IMR-90 (cell line): Measurements from ENCODE around the gene TMOD2.

Experiments used
- CEBPB ChIP-seq: IDR thresholded peaks from 2 replicates; pipeline ENCODE4 v1.6.1; 2012; ENCODE audit warnings: low read depth, low read length, improper control_type of control experiment
- CTCF ChIP-seq: conservative IDR thresholded peaks from 2 replicates; pipeline ENCODE4 v1.5.1; 2012; ENCODE audit warnings: mild to moderate bottlenecking, low read depth, low read length, improper control_type of control experiment
- FOS ChIP-seq: fragments of 150-350 bp; IDR thresholded peaks from 2 replicates; pipeline ENCODE4 v1.6.1; 2016; ENCODE audit warnings: low read depth, low read length
- MAZ ChIP-seq: IDR thresholded peaks from 2 replicates; pipeline ENCODE4 v1.6.1; 2012; ENCODE audit warnings: low read depth, mild to moderate bottlenecking, low read length, improper control_type of control experiment, moderate library complexity, borderline replicate concordance
- MXI1 ChIP-seq: IDR thresholded peaks from 2 replicates; pipeline ENCODE4 v1.6.1; 2012; ENCODE audit warnings: low read depth, mild to moderate bottlenecking, low read length, moderate library complexity, borderline replicate concordance
- NFE2L2 ChIP-seq: fragments of 150-350 bp; IDR thresholded peaks from 2 replicates; pipeline ENCODE4 v1.6.1; 2016; ENCODE audit warnings: low read depth, mild to moderate bottlenecking, low read length
- POLR2A ChIP-seq: IDR thresholded peaks from 2 replicates; pipeline ENCODE4 v1.6.1; 2012; ENCODE audit warnings: mild to moderate bottlenecking, low read depth, low read length
- RAD21 ChIP-seq: IDR thresholded peaks from 2 replicates; pipeline ENCODE4 v1.6.1; 2012; ENCODE audit warnings: low read length, improper control_type of control experiment
- RFX5 ChIP-seq: IDR thresholded peaks from 2 replicates; pipeline ENCODE4 v1.8.0; 2012; ENCODE audit warnings: low read depth, mild to moderate bottlenecking, low read length, moderate library complexity
- USF2 ChIP-seq: fragments of 150-350 bp; IDR thresholded peaks from 2 replicates; pipeline ENCODE4 v1.6.1; 2017; ENCODE audit warnings: mild to moderate bottlenecking, antibody characterized with exemption, low read length, low read depth

GRCh38 chr15:51726302-51727073 lies 24.9 kb upstream of the TMOD2 start:
- TF ChIP-seq CTCF (no peak), FOS (peak; percentile 93), RAD21 (no peak), POLR2A (0 out of 2 replicates have a peak, but pooled peaks have one; percentile 23), USF2 (no peak), CEBPB (no peak), MXI1 (no peak), NFE2L2 (no peak), RFX5 (no peak), MAZ (peak; percentile 74; the same call in 1 of the 2 replicates)
